ENCODE results near the gene SPDYE2B.
"Not testable (repeated sequence)": the region's sequence is repeated elsewhere in the genome, so short reads cannot be mapped to it uniquely, and the experiment has no call there.

SPDYE2B gene, protein sequence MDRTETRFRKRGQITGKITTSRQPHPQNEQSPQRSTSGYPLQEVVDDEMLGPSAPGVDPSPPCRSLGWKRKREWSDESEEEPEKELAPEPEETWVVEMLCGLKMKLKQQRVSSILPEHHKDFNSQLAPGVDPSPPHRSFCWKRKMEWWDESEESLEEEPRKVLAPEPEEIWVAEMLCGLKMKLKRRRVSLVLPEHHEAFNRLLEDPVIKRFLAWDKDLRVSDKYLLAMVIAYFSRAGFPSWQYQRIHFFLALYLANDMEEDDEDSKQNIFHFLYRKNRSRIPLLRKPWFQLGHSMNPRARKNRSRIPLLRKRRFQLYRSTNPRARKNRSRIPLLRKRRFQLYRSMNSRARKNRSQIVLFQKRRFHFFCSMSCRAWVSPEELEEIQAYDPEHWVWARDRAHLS

DNA sequence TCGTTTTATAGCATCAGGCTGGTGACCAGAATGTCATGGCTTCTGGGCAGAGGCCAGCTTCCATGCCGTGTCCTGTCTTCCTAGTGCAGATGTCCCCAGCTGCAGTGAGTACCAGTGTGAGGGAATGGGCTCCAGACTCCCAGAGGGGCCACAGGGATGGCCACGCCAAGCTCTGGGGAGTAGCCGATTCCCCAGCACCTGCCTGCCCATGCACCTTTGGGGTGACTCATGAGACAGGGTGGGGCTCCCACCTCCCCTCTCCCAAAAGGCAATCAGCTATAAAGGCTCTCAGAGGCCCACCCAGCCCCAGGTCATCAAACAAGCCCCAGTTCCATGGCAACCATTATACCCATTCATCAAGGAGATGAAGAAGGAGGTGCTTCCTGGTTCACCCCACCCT, at the start of gene SPDYE2B:
TSS of gene SPDYE2B (plus strand) at position 396 of the 400 bp plus-strand sequence. CDS start 2,030 bp downstream, outside the sequence.
- DNase-seq (ENCODE audit: low read depth in 1 of 2, low spot score in 1 of 2); in situ Hi-C loops (cut with HindIII; ENCODE audit: low pct_unique_long_range_greater_than_20kb, low sequenced_read_pairs): not testable (repeated sequence)

DNA sequence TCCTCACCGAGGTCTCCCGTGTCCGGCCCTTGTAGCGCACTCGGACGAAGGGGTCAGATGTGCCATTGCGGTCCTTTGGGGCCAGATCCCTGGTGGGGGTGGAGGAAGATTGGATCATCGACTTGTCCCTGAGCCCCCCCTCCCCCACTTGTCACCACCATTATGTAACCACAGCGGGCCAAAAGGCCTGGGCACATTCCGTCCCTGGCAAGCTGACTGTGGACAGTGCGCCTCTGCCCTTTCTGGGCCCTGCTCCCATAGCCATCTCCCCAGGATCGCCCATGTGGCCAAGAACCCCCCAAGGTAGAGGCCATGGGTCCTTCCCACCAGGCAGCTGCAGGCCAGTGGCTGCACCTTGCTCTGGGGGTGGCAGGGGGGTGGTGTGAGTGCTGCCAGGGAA, 47.8 kb upstream of the SPDYE2B start:
- in situ Hi-C loops (cut with HindIII; ENCODE audit: low pct_unique_long_range_greater_than_20kb, low sequenced_read_pairs); DNase-seq (ENCODE audit: low read depth in 1 of 2, low spot score in 1 of 2): not testable (repeated sequence)

DNA sequence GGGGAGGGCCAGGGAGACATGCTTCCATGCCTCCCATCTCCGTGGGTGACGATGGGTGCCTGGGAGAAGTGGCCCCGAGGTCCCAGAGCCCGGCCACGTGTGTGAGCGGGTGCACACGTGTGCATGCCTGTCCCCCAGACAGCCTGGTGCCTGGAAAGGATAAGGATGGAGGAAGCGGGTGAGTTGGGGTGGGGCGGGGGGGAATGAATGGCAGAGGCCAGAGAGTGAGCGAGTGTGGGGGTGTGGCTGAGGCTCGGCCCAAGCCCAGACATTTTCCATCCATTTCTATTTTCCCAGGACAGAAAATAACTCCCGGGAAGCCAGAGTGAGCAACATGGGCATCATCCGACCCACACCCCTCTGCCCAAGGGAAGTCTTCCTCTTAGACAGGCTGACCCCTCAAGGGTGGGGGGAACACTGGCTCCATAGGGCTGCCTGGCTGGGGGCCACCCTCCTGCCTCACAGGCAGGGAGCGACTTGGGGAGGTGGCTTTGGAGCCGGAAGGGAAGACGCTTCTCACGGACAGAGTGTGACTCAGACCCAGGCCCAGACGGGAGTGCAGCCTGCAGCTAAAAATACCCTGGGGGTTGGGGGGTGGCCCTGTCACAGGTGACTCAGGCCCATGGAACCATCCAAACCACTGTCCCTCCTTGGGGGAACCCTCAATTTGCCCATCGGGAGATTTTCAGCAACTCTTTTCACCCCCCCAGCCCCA, 45.5 kb upstream of the SPDYE2B start:
- in situ Hi-C loops (cut with HindIII; ENCODE audit: low pct_unique_long_range_greater_than_20kb, low sequenced_read_pairs); DNase-seq (ENCODE audit: low read depth in 1 of 2, low spot score in 1 of 2): not testable (repeated sequence)

DNA sequence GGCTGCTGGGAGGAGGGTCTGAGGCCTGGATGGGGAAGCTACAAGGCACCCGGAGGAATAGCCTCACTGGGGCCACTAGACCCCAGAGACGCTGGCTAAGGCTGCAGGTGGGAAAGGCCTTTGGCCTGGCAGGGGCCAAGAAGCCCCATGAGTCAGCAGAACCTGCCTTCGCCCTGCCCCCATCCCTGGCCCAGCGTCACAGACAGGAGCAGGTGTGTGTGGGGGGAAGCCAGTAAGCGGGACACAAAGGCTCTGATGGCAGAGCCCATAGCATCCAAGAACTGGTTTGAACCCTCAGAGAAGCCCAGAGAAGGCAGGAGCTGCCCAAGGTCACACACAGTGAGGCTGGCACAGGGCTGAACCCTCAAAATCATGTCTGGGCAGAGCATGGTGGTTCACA, 43.3 kb upstream of the SPDYE2B start:
- DNase-seq (ENCODE audit: low read depth in 1 of 2, low spot score in 1 of 2); in situ Hi-C loops (cut with HindIII; ENCODE audit: low pct_unique_long_range_greater_than_20kb, low sequenced_read_pairs): not testable (repeated sequence)

DNA sequence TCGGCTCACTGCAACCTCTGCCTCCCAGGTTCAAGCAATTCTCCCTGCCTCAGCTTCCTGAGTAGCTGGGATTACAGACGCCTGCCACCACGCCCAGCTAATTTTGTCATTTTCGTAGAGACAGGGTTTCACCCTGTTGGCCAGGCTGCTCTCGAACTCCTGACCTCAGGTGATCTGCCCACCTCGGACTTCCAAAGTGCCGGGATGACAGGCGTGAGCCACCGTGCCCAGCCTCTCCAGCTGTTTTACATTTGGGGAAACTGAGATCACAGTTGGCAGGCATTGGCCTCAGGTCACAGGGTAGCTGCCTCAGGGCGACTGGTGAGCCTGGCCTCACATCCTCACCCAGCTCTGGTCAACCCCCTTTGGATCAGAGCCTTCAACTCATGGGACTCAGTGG, 40.4 kb upstream of the SPDYE2B start:
- in situ Hi-C loops (cut with HindIII; ENCODE audit: low pct_unique_long_range_greater_than_20kb, low sequenced_read_pairs); DNase-seq (ENCODE audit: low read depth in 1 of 2, low spot score in 1 of 2): not testable (repeated sequence)

DNA sequence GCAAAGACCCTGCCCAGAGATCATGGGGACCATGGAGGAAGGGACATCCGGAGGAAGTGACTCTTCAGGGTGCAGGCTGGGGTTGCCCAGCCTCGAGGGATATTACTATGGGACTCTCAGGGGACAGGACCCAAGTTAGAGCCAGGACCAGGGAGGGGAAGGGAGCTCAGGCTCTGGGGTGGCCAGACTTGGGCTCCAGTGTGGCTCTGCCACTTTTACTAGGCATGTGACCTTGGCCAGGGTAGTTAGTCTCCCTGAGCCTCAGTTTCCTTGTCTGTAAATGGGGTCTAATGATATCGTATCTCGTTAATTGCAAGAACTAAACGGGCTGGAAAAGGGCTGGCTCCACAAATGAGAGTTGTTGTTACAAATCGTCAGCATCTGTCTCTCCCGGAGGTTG, 39.7 kb upstream of the SPDYE2B start:
- in situ Hi-C loops (cut with HindIII; ENCODE audit: low pct_unique_long_range_greater_than_20kb, low sequenced_read_pairs); DNase-seq (ENCODE audit: low read depth in 1 of 2, low spot score in 1 of 2): not testable (repeated sequence)

DNA sequence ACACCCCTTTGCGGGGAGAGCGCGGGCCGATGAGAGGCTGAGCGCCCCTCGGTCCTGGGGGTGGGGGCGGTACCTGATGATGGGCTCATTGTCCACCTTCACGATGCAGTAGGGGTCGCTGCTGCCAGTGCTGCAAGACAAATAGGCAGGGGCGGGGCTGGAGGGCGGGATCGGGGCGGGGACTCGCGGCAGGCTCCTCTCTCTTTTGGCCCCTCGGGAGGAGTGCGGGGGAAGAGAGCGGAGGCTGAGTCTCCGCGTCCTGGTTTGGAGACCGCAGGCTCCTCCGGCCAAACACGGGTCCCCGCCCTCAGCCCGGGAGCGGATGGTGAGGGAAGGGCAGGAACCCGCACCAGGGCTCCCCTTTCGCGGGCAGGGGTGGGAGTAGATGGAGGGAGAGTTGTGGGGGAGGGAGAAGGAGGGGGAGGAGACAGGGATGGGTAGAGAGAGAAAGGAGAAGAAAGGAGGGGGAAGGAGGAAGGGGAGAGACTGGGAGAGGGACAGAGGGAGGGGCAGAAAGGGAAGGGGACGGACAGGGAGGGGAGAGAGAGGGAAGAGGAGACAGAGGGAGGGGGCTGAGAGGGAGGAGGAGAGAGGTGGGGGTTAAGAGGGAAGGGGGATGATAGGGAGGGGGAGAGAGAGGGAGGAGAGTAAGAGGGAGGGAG, 39.0 kb upstream of the SPDYE2B start:
- DNase-seq (ENCODE audit: low read depth in 1 of 2, low spot score in 1 of 2); in situ Hi-C loops (cut with HindIII; ENCODE audit: low pct_unique_long_range_greater_than_20kb, low sequenced_read_pairs): not testable (repeated sequence)

DNA sequence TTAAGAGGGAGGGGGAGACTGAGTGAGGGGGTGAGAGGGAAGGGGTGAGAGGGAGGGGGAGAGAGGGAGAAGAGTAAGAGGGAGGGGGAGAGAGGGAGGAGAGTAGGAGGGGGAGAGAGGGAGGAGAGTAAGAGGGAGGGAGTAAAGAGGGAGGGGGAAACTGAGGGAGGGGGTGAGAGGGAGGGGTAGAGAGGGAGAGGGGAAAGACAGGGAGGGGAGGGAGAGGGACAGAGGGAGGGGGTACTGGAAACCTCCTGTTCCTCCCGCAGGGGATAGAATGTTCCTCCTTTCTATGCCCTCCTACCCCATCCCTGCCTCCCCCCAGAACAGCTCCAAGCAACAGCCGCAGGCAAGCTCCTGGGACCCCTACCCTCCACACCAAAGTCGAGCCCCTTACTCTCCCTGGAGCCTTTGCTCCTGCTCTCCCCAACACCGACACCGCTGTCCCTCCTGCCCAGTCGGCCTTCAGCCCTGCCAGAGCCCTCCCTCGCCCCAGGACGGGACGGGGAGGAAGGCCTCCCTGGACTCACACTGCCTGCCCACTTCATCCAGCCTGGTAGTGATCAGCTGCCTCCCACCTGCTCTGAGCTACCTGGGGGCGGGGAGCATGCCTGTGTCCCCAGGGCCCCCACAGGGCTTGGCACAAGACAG, 38.3 kb upstream of the SPDYE2B start:
- in situ Hi-C loops (cut with HindIII; ENCODE audit: low pct_unique_long_range_greater_than_20kb, low sequenced_read_pairs); DNase-seq (ENCODE audit: low read depth in 1 of 2, low spot score in 1 of 2): not testable (repeated sequence)

DNA sequence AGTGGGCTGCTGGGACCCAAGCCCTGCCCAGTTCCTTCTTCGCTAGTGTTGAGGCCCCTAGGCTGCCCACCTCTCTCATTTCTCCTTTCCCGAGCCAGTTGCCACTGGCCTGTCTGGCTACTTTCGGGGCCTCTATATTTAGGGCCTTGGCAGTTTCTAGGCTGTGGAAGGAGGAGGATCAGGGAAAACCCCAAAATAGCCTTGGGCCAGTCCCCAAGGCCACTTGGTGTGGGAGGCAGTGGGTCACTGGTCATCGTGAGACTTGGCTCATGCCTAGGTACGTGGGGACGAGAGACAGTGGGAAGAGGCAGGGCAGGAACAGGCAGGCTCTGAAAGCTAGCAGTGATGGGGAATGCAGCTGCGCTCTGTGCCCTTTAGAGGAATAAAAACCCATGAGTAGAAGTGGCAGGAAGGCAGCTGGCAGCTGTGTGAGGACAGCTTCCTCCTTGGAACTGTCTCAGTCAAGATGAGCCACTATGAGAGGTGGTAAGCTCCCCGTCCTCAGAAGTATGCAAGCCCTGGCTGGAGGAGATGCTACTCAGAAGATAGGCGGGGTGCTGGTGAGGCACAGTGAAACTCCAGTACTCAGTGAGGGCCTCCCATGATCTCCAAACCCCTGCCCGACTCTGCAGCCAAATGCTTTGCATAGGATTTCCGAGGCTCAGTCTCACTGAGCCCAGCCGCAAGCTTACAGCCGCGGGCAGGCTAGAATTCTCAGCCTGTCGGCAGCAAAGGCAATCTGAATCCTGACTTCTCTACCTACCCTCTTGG, 36.4 kb upstream of the SPDYE2B start:
- DNase-seq (ENCODE audit: low read depth in 1 of 2, low spot score in 1 of 2); in situ Hi-C loops (cut with HindIII; ENCODE audit: low pct_unique_long_range_greater_than_20kb, low sequenced_read_pairs): not testable (repeated sequence)

DNA sequence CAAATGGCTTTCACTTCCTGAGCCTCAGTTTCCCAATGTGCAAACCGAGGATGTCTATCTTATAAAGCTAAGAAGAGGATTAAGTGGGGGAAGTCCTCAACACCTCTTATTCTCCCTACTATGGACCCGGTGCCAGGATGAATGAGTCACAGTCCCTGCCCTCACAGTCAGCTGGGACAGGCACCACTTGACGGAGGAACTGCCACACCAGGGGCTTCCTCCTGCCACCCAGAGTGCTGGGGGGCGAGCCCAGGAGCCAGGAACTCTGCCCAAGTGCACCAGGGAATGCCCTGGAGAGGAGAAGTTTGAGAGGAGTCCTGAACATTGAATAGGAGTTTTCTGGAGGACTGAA, 35.8 kb upstream of the SPDYE2B start:
- in situ Hi-C loops (cut with HindIII; ENCODE audit: low pct_unique_long_range_greater_than_20kb, low sequenced_read_pairs); DNase-seq (ENCODE audit: low read depth in 1 of 2, low spot score in 1 of 2): not testable (repeated sequence)

DNA sequence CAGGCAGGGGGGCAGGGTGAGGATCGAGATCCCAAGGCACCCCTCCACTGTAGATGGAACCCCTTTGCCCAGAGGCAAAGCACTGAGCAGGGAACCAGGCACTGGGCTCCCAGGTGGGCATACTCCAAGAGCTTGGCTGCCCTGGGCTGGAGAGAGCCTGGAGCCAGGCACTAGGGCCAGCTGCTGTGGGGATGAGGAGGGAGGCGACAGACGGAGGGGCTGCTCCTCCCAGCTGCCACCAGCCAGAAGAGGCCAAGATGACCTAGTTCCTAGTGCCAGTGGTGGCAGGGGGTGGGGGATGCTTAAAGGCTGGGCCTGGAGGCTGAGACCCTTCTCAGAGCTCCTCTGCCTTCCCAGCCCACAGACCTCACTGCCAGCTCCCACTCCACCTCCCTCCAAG, 35.2 kb upstream of the SPDYE2B start:
- in situ Hi-C loops (cut with HindIII; ENCODE audit: low pct_unique_long_range_greater_than_20kb, low sequenced_read_pairs); DNase-seq (ENCODE audit: low read depth in 1 of 2, low spot score in 1 of 2): not testable (repeated sequence)

DNA sequence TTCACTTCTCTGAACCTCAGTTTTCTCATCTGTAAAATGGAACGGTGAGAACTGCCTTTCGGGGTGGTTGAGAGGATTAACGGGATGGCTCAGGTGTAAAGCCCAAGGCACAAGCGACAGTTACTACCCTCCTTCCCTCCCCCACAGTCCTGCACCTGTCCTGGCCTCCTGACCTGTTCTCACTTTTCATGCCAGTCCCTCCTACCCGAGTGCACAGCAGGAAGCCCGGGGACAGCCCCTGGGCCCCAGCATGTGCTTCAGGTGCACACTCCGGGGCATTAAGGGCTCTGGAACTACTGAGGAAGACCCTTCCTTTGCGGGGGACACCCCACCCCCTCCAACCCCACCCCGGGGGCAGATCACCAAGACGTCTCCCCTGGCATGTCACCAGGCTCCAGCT, 34.2 kb upstream of the SPDYE2B start:
- in situ Hi-C loops (cut with HindIII; ENCODE audit: low pct_unique_long_range_greater_than_20kb, low sequenced_read_pairs); DNase-seq (ENCODE audit: low read depth in 1 of 2, low spot score in 1 of 2): not testable (repeated sequence)

DNA sequence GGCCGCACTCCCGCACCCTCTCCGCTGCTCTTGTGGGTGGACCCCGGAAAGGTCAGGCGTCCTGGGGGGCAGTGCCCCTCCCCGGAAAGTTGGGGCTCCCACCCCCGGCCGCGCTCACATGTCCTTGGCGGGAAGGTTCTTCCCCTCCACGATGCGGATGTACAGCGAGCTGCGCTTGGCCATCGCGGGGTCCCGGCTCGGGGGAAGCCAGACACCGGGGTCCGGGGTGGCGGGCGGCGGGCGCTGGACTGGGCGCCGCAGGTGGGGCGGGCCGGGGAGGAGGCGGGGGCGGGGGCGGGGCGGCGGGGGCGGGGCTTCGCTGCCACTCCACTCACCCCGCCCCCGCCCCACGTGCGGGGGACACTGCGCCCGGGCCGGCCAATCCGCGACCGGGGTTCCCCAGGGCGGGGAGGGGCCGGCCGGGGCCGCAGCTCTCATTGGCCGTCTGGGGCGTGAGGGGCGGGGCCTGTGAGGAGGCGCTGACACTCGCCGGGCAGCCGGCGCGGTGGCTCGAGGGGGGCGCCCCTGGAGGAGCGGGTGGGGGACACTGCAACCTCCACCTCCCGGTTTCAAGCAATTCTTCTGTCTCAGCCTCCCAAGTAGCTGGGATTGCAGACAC, 33.5 kb upstream of the SPDYE2B start, which contains the start of gene RASA4:
TSS of gene RASA4 (minus strand) at position 250 of the 619 bp plus-strand sequence. CDS start at position 183, 67 bp downstream.
- in situ Hi-C loops (cut with HindIII; ENCODE audit: low pct_unique_long_range_greater_than_20kb, low sequenced_read_pairs); DNase-seq (ENCODE audit: low read depth in 1 of 2, low spot score in 1 of 2): not testable (repeated sequence)

DNA sequence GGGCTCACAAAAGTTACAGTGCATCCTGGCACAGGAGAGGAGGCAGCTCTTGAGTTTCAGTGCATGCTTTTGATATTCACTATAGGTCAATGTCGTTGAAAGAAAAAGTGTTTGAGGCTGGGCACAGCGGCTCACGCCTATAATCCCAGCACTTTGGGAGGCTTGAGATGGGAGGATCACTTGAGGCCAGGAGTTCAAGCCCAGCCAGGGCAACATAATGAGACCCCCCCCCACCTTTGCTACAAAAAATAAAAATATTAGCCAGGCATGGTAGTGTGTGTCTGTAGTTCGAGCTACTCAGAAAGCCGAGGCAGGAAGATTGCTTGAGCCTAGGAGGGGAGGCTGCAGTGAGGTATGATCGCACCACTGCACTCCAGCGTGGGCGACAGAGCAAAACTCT, 32.0 kb upstream of the SPDYE2B start:
- DNase-seq (ENCODE audit: low read depth in 1 of 2, low spot score in 1 of 2) = not testable (repeated sequence)

DNA sequence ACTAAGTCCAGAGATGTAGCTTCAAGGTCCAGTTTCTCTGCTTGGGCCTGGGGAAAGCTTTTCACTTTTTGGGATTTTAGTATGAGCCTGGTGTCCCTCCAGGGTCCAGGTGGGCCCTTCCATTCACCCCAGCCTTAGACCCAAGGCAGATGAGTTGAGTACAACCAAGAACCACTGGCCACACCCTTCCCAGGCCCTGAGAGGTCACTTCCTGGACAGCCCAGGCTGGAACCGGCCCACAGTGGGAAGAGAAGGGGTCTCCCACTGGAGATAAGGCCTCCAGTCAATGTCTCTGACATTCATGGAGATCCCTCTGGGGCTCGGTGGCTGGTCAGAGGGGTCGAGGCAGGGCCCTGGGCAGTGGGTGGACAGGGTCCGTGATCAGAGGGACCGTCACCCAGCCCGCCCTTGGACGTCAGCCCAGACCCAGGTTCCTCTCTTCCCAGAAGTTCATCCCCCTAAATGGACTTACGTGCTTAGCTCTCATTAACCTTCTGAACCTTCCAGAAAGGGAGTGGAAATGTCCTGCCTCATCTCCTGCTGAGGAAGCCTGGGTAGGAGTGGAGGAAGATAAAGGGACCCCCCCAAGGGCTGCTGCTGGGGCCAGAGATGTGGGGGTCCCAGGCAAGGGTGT, 22.7 kb upstream of the SPDYE2B start:
- not testable (repeated sequence) for DNase-seq (ENCODE audit: low read depth in 1 of 2, low spot score in 1 of 2)

More for the DNA sequence above, 32.0 kb upstream of the SPDYE2B start:
- in situ Hi-C loops (cut with HindIII; ENCODE audit: low pct_unique_long_range_greater_than_20kb, low sequenced_read_pairs) = not testable (repeated sequence)

DNA sequence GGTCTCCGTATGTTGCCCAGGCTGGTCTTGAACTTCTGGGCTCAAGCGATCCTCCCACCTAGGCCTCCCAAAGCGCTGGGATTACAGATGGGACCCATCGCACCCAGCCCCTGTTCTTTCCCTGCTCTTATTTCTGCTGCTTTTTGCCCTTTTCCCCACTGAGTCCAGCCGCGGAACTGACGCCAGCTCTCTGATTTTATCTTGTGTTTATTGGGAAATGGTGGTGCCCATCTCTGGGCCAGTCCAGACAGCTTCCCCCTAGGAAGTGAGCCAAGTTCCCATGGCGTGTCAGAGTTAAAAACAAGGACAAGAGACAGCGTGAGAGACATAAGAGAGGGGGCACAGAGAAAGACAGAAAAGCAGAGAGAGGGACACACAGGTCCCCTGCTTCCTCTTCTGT, 19.5 kb upstream of the SPDYE2B start:
- in situ Hi-C loops (cut with HindIII; ENCODE audit: low pct_unique_long_range_greater_than_20kb, low sequenced_read_pairs); DNase-seq (ENCODE audit: low read depth in 1 of 2, low spot score in 1 of 2): not testable (repeated sequence)

More for the DNA sequence above, 22.7 kb upstream of the SPDYE2B start:
- in situ Hi-C loops (cut with HindIII; ENCODE audit: low pct_unique_long_range_greater_than_20kb, low sequenced_read_pairs) = not testable (repeated sequence)

All from T47D (cell line).